Heart left ventricle (tissue), 16 donors: ENCODE data around the gene PEX13. TPM values are rescaled to one million over a fixed set of nuclear protein-coding genes. Genes with fewer than 3 reads are reported as not detected.
"Not testable (repeated sequence)": the region's sequence is repeated elsewhere in the genome, so short reads cannot be mapped to it uniquely, and the experiment has no call there.

Source experiments
- ATAC-seq, 4 donors: fragments of 200-7000 bp; cut with Tn5 transposase; one replicate each; pipeline ENCODE4 v1.9.1; 2020 to 2022; ENCODE audit warnings: moderate library complexity in 4 of 4, mild to moderate bottlenecking in 3 of 4, moderate number of reproducible peaks in 1 of 4
- DNase-seq, 5 donors: peaks; one replicate each; pipeline ENCODE4 v3.0.0-alpha.2; 2020
- H3K27ac ChIP-seq, 12 donors: fragments of 200-600 bp; sonication (generic) in 4 of 12; one replicate each; pipeline versions ENCODE4 v1.5.0 to v1.8.0; 2016 to 2022; ENCODE audit warnings: mild to moderate bottlenecking in 2 of 12
- H3K27me3 ChIP-seq, 9 donors: fragments of 200-600 bp; sonication (generic) in 2 of 9; one replicate each; pipeline versions ENCODE4 v1.5.1 to v1.8.0; 2016 to 2022; ENCODE audit warnings: mild to moderate bottlenecking in 3 of 9
- H3K36me3 ChIP-seq, 9 donors: fragments of 200-600 bp; sonication (generic) in 2 of 9; one replicate each; pipeline versions ENCODE4 v1.5.0 to v1.8.0; 2018 to 2022; ENCODE audit warnings: mild to moderate bottlenecking in 2 of 9
- H3K4me1 ChIP-seq, 12 donors: fragments of 200-600 bp; sonication (generic) in 4 of 12; one replicate each; pipeline versions ENCODE4 v1.5.0 to v1.8.0; 2016 to 2022; ENCODE audit warnings: mild to moderate bottlenecking in 3 of 12
- H3K4me3 ChIP-seq, 12 donors: fragments of 200-600 bp; sonication (generic) in 4 of 12; one replicate each; pipeline versions ENCODE4 v1.5.0 to v1.8.0; 2017 to 2022; ENCODE audit warnings: mild to moderate bottlenecking in 9 of 12, moderate library complexity in 4 of 12
- H3K9me3 ChIP-seq, 12 donors: fragments of 200-600 bp; sonication (generic) in 4 of 12; one replicate each; pipeline versions ENCODE4 v1.5.0 to v1.8.0; 2016 to 2022; ENCODE audit warnings: mild to moderate bottlenecking in 1 of 12
- CTCF ChIP-seq, 12 donors: fragments of 200-600 bp; sonication (generic) in 4 of 12; IDR thresholded peaks; one replicate each; pipeline versions ENCODE4 v1.5.0 to v1.8.0; 2018 to 2022; ENCODE audit warnings: antibody characterized with exemption in 12 of 12, mild to moderate bottlenecking in 5 of 12
- POLR2A ChIP-seq, 2 donors: fragments of 450-650 bp; IDR thresholded peaks; one replicate each; pipeline ENCODE4 v1.6.1; 2017; ENCODE audit warnings: antibody characterized with exemption in 2 of 2, mild to moderate bottlenecking in 2 of 2, moderate library complexity in 2 of 2
- WGBS, 4 donors: extraction: QIAGEN DNeasy Blood & Tissue Kit in 2 of 4; methylation state at CpG; one replicate each; pipeline versions ENCODE4 v1.1.5 to v1.1.7; 2013 to 2018; 5-methylcytosine and 5-hydroxymethylcytosine counted together
- intact Hi-C, 10 donors: fragments of 100-400 bp; cut with DNase I; formaldehyde crosslinking; loops; one replicate each; pipeline versions ENCODE4 v1.11.1 to v1.14.2; 2022
- polyA plus RNA-seq, 2 donors: library from polyadenylated mRNA; stranded (reverse); fragments of 200-250 nt; gene quantifications; one replicate each; pipeline ENCODE4 v1.2.3, GENCODE V29; 2013
- total RNA-seq, 9 donors: library from RNA; depleted of rRNA in 2 of 9; stranded (reverse); fragments of >200 nt in 2 of 9; fragmentation: NEBNext Ultra II Directional in 3 of 9; extraction: Animal tissue kit (Norgen Biotek cat#: 25700) in 3 of 9; gene quantifications; one replicate each; pipeline versions ENCODE4 v1.1.0 to v1.2.4, GENCODE V29; 2016 to 2023
- donor health status: ischemic (EF 13 %, LVEDD 7.1; RV severe dilation, severe dysfunction).
- donor health status: healthy with polysubstance abuse.
- donor health status: DM: no; HTN: yes; CAD: no.
- donor health status: DM: no; HTN: no; CAD: no.
- donor health status: ischemic (EF 25% LVEDD 6.9; RV normal size, moderate dysfunction).
- donor health status: ischemic (EF 25% LVEDD 5.7; RV mildly dilated, moderate dysfunction).
- donor health status: healthy.
- donor health status: DM: yes; HTN: yes; CAD: no.
- donor health status: ischemic (EF 35%, LVEDD 5.7; RV mildly dilated, moderate dysfunction).
- donor health status: nonischemic (EF 11% LVEDD 7.7; RV severe dilation, severe dysfunction).
- donor health status: DM: yes; HTN: yes; CAD: no.
- donor health status: PGD.
- donor health status: ischemic (EF 29% LVEDD 5.4; RV normal size, mild dysfunction).
- donor health status: nonischemic (EF 23%, LVEDD 6.1; RV moderate dilation, normal function).

Gene PEX13
- total and polyA plus RNA-seq, 11 donors, result 11.7 to 27.6 (median 23.8) TPM

- Histone ChIP-seq H3K9me3 (peaks cover 0 to 8% (median 0%) of the 10 kb centered on the region in 12 donors), H3K4me3 (peak overlapping the region; percentile 66 to 98 (median 78)), H3K27ac (peak overlapping the region in 10 of 12 donors; percentile 8 to 96 (median 89)), H3K36me3 (peaks cover 0 to 22% (median 0%) of the 10 kb centered on the region in 9 donors), H3K4me1 (peaks cover 0 to 41% (median 29%) of the 10 kb centered on the region in 12 donors), H3K27me3 (no peaks in the 10 kb centered on the region)
- 37 to 41% (median 39%) methylated on average over 6 of the region's 6 CpGs for WGBS, 4 donors
- DNase-seq (no peak), ATAC-seq (no peak)
- intact Hi-C loops, result loop anchor here in 4 of 10 donors (5.0 to 10.0 kb wide), 3 partner anchors 46 to 134 kb away; partner anchors contain the start of genes SANBR (in 4 of the 4) and REL (in 1 of the 4)
- TF ChIP-seq POLR2A (IDR thresholded peaks at IDR 0.05), result no peak
- no peak for TF ChIP-seq CTCF (IDR thresholded peaks at IDR 0.05)
Measured at GRCh38 chr2:61018798-61019197, 1.3 kb downstream of the PEX13 start.

GRCh38 chr2:61021228-61021660 lies 3.7 kb downstream of the PEX13 start:
- DNase-seq (no peak), ATAC-seq (no peak)
- Histone ChIP-seq H3K4me1 (peaks cover 0 to 36% (median 28%) of the 10 kb centered on the region in 12 donors), H3K27ac (no peak overlapping the region), H3K4me3 (no peak overlapping the region), H3K9me3 (peaks cover 0 to 8% (median 0%) of the 10 kb centered on the region in 12 donors), H3K27me3 (no peaks in the 10 kb centered on the region), H3K36me3 (peaks cover 0 to 26% (median 0%) of the 10 kb centered on the region in 9 donors)
- 80 to 92% (median 90%) methylated on average over 1 to 6 of the region's 6 CpGs for WGBS, 4 donors
- TF ChIP-seq CTCF (IDR thresholded peaks at IDR 0.05) (no peak), POLR2A (IDR thresholded peaks at IDR 0.05) (no peak)
- intact Hi-C loops, result no loop called here

DNA sequence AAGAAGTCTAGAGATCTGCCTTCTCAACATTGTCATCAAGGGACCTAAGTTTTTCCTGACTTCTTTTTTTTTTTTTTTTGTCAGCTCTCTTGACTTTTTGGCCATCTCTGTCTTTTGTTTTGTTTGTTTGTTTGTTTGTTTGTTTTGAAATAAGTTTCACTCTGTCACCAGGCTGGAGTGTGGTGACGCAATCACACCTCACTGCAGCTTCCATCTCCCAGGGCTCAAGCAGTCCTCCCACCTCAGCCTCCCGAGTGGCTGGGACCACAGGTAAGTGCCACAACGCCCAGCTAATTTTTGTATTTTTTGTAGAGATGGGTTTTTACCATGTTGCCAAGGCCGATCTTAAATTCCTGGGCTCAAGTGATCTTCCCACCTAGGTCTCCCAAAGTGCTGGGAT lies 6.2 kb downstream of the PEX13 start:
- DNase-seq (no peak), ATAC-seq (no peak)
- WGBS, 4 donors, result 81 to 96% (median 92%) methylated on average over 4 of the region's 4 CpGs
- Histone ChIP-seq H3K27me3 (no peaks in the 10 kb centered on the region), H3K36me3 (peaks cover 0 to 26% (median 0%) of the 10 kb centered on the region in 9 donors), H3K4me1 (peaks cover 0 to 33% (median 21%) of the 10 kb centered on the region in 12 donors), H3K9me3 (peaks cover 0 to 8% (median 0%) of the 10 kb centered on the region in 12 donors), H3K4me3 (no peak overlapping the region), H3K27ac (no peak overlapping the region)
- TF ChIP-seq POLR2A (IDR thresholded peaks at IDR 0.05) (no peak), CTCF (IDR thresholded peaks at IDR 0.05) (no peak)
- intact Hi-C loops, result no loop called here

DNA sequence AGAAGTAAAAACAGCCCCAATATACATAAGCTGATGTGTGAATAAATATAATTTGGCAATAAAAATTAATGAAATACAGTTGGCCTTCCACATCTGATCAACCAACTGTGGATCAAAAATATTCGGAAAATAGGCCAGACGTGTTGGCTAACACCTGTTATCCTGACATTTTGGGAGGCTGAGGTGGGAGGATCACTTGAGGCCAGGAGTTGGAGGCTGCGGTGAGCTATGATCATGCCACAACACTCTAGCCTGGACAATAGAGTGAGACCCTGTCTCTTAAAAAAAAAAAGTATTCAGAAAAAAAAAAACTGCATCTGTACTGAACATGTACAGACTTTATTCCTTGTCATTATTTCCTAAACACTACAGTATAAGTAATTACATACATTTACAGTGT lies 12.0 kb downstream of the PEX13 start:
- TF ChIP-seq POLR2A (IDR thresholded peaks at IDR 0.05), result no peak
- no peak for TF ChIP-seq CTCF (IDR thresholded peaks at IDR 0.05)
- 89 to 98% (median 95%) methylated on average over 3 of the region's 3 CpGs for WGBS, 4 donors
- ATAC-seq, result no peak

DNA sequence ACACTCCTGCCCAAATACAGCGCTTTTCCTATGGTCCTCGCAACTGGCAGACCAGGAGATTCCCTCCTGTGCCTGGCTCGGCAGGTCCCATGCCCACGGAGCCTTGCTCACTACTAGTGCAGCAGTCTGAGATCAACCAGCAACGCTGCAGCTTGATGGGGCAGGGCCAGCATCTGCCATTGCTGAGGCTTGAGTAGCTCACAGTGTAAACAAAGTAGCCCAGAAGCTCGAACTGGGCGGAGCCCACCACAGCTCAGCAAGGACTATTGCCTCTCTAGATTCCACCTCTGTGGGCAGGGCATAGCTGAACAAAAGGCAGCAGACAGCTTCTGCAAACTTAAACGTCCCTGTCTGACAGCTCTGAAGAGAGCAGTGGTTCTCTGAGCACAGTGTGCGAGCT lies 17.1 kb downstream of the PEX13 start:
- H3K9me3 ChIP-seq, result peaks cover 0 to 10% (median 0%) of the 10 kb centered on the region in 12 donors
- H3K4me1 ChIP-seq, ATAC-seq, intact Hi-C loops, H3K27me3 ChIP-seq, H3K4me3 ChIP-seq, H3K27ac ChIP-seq, DNase-seq: not testable (repeated sequence)
- 96 to 98% (median 97%) methylated on average over 8 to 9 of the region's 9 CpGs for WGBS, 4 donors
- H3K36me3 ChIP-seq, result peaks cover 4 to 51% (median 46%) of the 10 kb centered on the region in 9 donors

More for the DNA sequence above, 12.0 kb downstream of the PEX13 start:
- Histone ChIP-seq H3K27me3 (no peaks in the 10 kb centered on the region), H3K4me1 (peaks cover 0 to 14% (median 6%) of the 10 kb centered on the region in 12 donors), H3K4me3 (no peak overlapping the region), H3K9me3 (no peaks in the 10 kb centered on the region), H3K36me3 (peaks cover 3 to 38% (median 36%) of the 10 kb centered on the region in 9 donors), H3K27ac (no peak overlapping the region)
- DNase-seq, result no peak
- intact Hi-C loops, result no loop called here

DNA sequence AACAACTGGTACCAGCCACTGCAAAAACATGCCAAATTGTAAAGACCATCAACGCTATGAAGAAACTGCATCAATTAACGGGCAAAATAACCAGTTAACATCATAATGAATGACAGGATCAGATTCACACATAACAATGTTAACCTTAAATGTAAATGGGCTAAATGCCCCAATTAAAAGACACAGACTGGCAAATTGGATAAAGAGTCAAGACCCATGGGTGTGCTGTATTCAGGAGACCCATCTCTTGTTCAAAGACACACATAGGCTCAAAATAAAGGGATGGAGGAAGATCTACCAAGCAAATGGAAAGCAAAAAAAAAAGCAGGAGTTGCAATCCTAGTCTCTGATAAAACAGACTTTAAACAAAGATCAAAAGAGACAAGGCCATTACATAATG lies 19.1 kb downstream of the PEX13 start:
- H3K4me1 ChIP-seq, H3K27me3 ChIP-seq, H3K27ac ChIP-seq, intact Hi-C loops, DNase-seq, H3K4me3 ChIP-seq, ATAC-seq: not testable (repeated sequence)
- H3K36me3 ChIP-seq, result peaks cover 3 to 42% (median 39%) of the 10 kb centered on the region in 9 donors
- WGBS, 4 donors, result 96 to 99% (median 98%) methylated on average over 2 of the region's 2 CpGs
- peaks cover 0 to 12% (median 0%) of the 10 kb centered on the region in 12 donors for H3K9me3 ChIP-seq
